NT2/D1 (cell line): ENCODE results near the gene RCSD1.

Experiments
- DNase-seq: peaks from one replicate; pipeline ENCODE4 v3.0.0-alpha.2; 2011; ENCODE audit warnings: low read depth, low spot score
- H3K27me3 ChIP-seq: 2 replicates; pipeline ENCODE4 v1.6.0; 2011; ENCODE audit warnings: mild to moderate bottlenecking; ENCODE audit not compliant: insufficient read length, insufficient read depth
- H3K36me3 ChIP-seq: 2 replicates; pipeline ENCODE4 v1.6.1; 2011; ENCODE audit warnings: mild to moderate bottlenecking, low read length, mixed read lengths; ENCODE audit not compliant: insufficient read depth, insufficient read length
- H3K4me1 ChIP-seq: 2 replicates; pipeline ENCODE4 v1.5.1; 2011; ENCODE audit not compliant: insufficient read depth, insufficient read length
- H3K4me3 ChIP-seq: 2 replicates; pipeline ENCODE4 v1.5.1; 2011; ENCODE audit warnings: low read depth; ENCODE audit not compliant: insufficient read length
- H3K9ac ChIP-seq: 2 replicates; pipeline ENCODE4 v1.6.0; 2011; ENCODE audit warnings: low read depth; ENCODE audit not compliant: insufficient read length
- H3K9me3 ChIP-seq: 2 replicates; pipeline ENCODE4 v1.5.1; 2011; ENCODE audit warnings: mild to moderate bottlenecking, low read length; ENCODE audit not compliant: insufficient read depth
- SUZ12 ChIP-seq: IDR thresholded peaks from 2 replicates; pipeline ENCODE4 v1.6.1; 2011; ENCODE audit not compliant: insufficient read length, insufficient read depth; ENCODE audit errors: extremely low read depth
- YY1 ChIP-seq: IDR thresholded peaks from 2 replicates; pipeline ENCODE4 v1.6.1; 2011; ENCODE audit not compliant: insufficient read length, insufficient read depth
- ZNF274 ChIP-seq: IDR thresholded peaks from 2 replicates; pipeline ENCODE4 v1.6.1; 2011; ENCODE audit warnings: mild to moderate bottlenecking, low read depth, low read length

The RCSD1 gene

GRCh38 chr1:167687919-167688519 is 58.0 kb downstream of the RCSD1 start:
- TF ChIP-seq SUZ12 = no peak
- no peak for TF ChIP-seq ZNF274
- TF ChIP-seq YY1 = no peak
- no peak overlapping the region for H3K9ac ChIP-seq
- H3K27me3 ChIP-seq = no peaks in the 10 kb centered on the region
- H3K4me1 ChIP-seq = peaks cover 18% of the 10 kb centered on the region
- H3K4me3 ChIP-seq = no peak overlapping the region
- peak; percentile 90 for DNase-seq
- no peaks in the 10 kb centered on the region for H3K9me3 ChIP-seq
- H3K36me3 ChIP-seq = no peaks in the 10 kb centered on the region

- DNase-seq = no peak
- TF ChIP-seq YY1 (no peak), ZNF274 (no peak), SUZ12 (no peak)
- no peaks in the 10 kb centered on the region for H3K36me3 ChIP-seq
- H3K4me1 ChIP-seq = peaks cover 6% of the 10 kb centered on the region
- no peak overlapping the region for H3K4me3 ChIP-seq
- H3K9ac ChIP-seq = no peak overlapping the region
- H3K27me3 ChIP-seq = no peaks in the 10 kb centered on the region
- H3K9me3 ChIP-seq = no peaks in the 10 kb centered on the region
Observed at GRCh38 chr1:167689567-167689920, 59.5 kb downstream of the RCSD1 start.

GRCh38 chr1:167690053-167690452 is 60.0 kb downstream of the RCSD1 start:
- DNase-seq = no peak
- Histone ChIP-seq H3K36me3 (no peaks in the 10 kb centered on the region), H3K9me3 (no peaks in the 10 kb centered on the region), H3K4me3 (no peak overlapping the region), H3K9ac (no peak overlapping the region), H3K4me1 (peaks cover 11% of the 10 kb centered on the region), H3K27me3 (no peaks in the 10 kb centered on the region)
- TF ChIP-seq SUZ12 = no peak
- no peak for TF ChIP-seq ZNF274
- TF ChIP-seq YY1 = no peak

GRCh38 chr1:167693425-167694045 is 63.5 kb downstream of the RCSD1 start:
- Histone ChIP-seq H3K36me3 (no peaks in the 10 kb centered on the region), H3K9me3 (no peaks in the 10 kb centered on the region), H3K4me1 (peaks cover 18% of the 10 kb centered on the region), H3K9ac (no peak overlapping the region), H3K27me3 (no peaks in the 10 kb centered on the region), H3K4me3 (no peak overlapping the region)
- DNase-seq = no peak
- TF ChIP-seq ZNF274 (no peak), SUZ12 (no peak), YY1 (no peak)

GRCh38 chr1:167694691-167695090 is 64.7 kb downstream of the RCSD1 start:
- no peak for DNase-seq
- TF ChIP-seq YY1 = no peak
- TF ChIP-seq SUZ12 = no peak
- TF ChIP-seq ZNF274 = no peak
- Histone ChIP-seq H3K4me1 (peaks cover 18% of the 10 kb centered on the region), H3K9me3 (no peaks in the 10 kb centered on the region), H3K9ac (no peak overlapping the region), H3K4me3 (no peak overlapping the region), H3K27me3 (no peaks in the 10 kb centered on the region), H3K36me3 (no peaks in the 10 kb centered on the region)

GRCh38 chr1:167695147-167695546 is 65.1 kb downstream of the RCSD1 start:
- no peak for DNase-seq
- TF ChIP-seq ZNF274 (no peak), SUZ12 (no peak), YY1 (no peak)
- H3K4me1 ChIP-seq = peaks cover 18% of the 10 kb centered on the region
- no peak overlapping the region for H3K4me3 ChIP-seq
- H3K9ac ChIP-seq = no peak overlapping the region
- H3K36me3 ChIP-seq = no peaks in the 10 kb centered on the region
- H3K9me3 ChIP-seq = no peaks in the 10 kb centered on the region
- H3K27me3 ChIP-seq = no peaks in the 10 kb centered on the region

GRCh38 chr1:167695756-167696561 is 65.9 kb downstream of the RCSD1 start:
- no peak for DNase-seq
- no peak overlapping the region for H3K4me3 ChIP-seq
- H3K36me3 ChIP-seq = no peaks in the 10 kb centered on the region
- H3K9me3 ChIP-seq = no peaks in the 10 kb centered on the region
- no peak overlapping the region for H3K9ac ChIP-seq
- no peaks in the 10 kb centered on the region for H3K27me3 ChIP-seq
- peaks cover 18% of the 10 kb centered on the region for H3K4me1 ChIP-seq
- TF ChIP-seq ZNF274 (no peak), YY1 (no peak), SUZ12 (no peak)
